SK-N-SH treated with all-trans-retinoic acid at 6 μM for 48 hours (cell line): ENCODE data around the gene FARS2.

Experiments
- ARNTL ChIP-seq: fragments of 450-650 bp; formaldehyde crosslinking; IDR thresholded peaks from 2 replicates; pipeline ENCODE4 v1.5.0; 2020; ENCODE audit warnings: low read depth, mild to moderate bottlenecking, moderate library complexity, borderline replicate concordance
- BACH2 ChIP-seq: fragments of 250-450 bp; sonication (Bioruptor Pico); IDR thresholded peaks from 2 replicates; pipeline ENCODE4 v1.9.0; 2021; ENCODE audit warnings: mild to moderate bottlenecking, borderline replicate concordance
- TOX ChIP-seq: fragments of 250-450 bp; sonication (Bioruptor Pico); IDR thresholded peaks from 2 replicates; pipeline ENCODE4 v1.8.0; 2021; ENCODE audit warnings: mild to moderate bottlenecking, moderate library complexity, borderline replicate concordance
- ZNF70 ChIP-seq: fragments of 450-650 bp; formaldehyde crosslinking; IDR thresholded peaks from 2 replicates; pipeline ENCODE4 v1.5.0; 2020; ENCODE audit warnings: mild to moderate bottlenecking, moderate library complexity
- ZNF8 ChIP-seq: fragments of 450-650 bp; formaldehyde crosslinking; IDR thresholded peaks from 2 replicates; pipeline ENCODE4 v1.5.0; 2020; ENCODE audit warnings: mild to moderate bottlenecking, moderate library complexity

DNA sequence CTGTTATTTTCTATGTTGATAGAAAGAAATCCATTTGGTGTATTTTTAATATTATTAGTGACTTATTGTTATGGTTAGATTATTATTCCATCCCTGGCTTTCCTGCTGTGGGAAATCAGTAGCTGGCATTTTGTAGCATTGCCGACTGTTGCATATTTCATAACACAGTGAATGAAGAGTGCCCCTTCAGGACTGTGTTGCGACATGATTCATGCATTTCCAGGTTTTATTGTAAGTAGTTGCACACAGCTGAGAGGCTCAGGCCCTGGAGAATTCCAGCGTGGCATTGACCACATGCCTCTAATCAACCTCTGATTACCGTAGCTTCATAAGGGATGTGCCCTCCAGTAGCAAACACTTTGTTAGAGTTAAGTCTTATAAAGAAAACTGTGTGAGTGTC, 263.9 kb downstream of the FARS2 start:
- no peak for TF ChIP-seq TOX (CRISPR knock-in tag)
- no peak for TF ChIP-seq ZNF8 (CRISPR knock-in tag)
- no peak for TF ChIP-seq BACH2 (CRISPR knock-in tag)
- TF ChIP-seq ZNF70 (CRISPR knock-in tag) = no peak
- TF ChIP-seq ARNTL (CRISPR knock-in tag) = no peak
